PC-9 (cell line): ENCODE data around the gene GUSB. TPM values are rescaled to one million over a fixed set of nuclear protein-coding genes. Genes with fewer than 3 reads are reported as not detected.
"Not testable (repeated sequence)": the region's sequence is repeated elsewhere in the genome, so short reads cannot be mapped to it uniquely, and the experiment has no call there.

Experiments used
- BruUV-seq: library from RNA; stranded (reverse); fragments of 400-500 nt; replicated peaks from 2 replicates; lab custom pipeline; 2021; lab: Mats Ljungman, UMichigan
- CTCF ChIA-PET: fragments of 300-600 bp; sonication (Branson Sonifier 250); formaldehyde crosslinking; loops from one replicate; lab custom pipeline; 2022; ENCODE audit warnings: antibody characterized with exemption; lab: Charles Lee
- POLR2A ChIA-PET: fragments of 300-600 bp; sonication (Branson Sonifier 250); formaldehyde crosslinking; loops from one replicate; lab custom pipeline; 2022; ENCODE audit warnings: antibody characterized with exemption; ENCODE audit not compliant: unreplicated experiment; lab: Charles Lee
- DNase-seq, 2 experiments: peaks; one replicate each; pipeline versions ENCODE4 v3.0.0 to v3.0.0-alpha.2; 2015 to 2022; ENCODE audit warnings: mixed read lengths in 1 of 2
- H2AFZ ChIP-seq: fragments of 200-600 bp; sonication (generic); 2 replicates; pipeline ENCODE4 v1.8.1; 2017; ENCODE audit warnings: antibody characterized with exemption
- H3F3A ChIP-seq: fragments of 200-600 bp; sonication (generic); 2 replicates; pipeline ENCODE4 v1.8.1; 2017; ENCODE audit warnings: antibody characterized with exemption, mild to moderate bottlenecking, low read depth; ENCODE audit not compliant: insufficient read depth
- H3K27ac ChIP-seq: fragments of 200-600 bp; sonication (generic); 2 replicates; pipeline ENCODE4 v1.6.1; 2016; ENCODE audit warnings: mixed run types
- H3K27me3 ChIP-seq: fragments of 200-600 bp; sonication (generic); 2 replicates; pipeline ENCODE4 v1.6.1; 2016; ENCODE audit warnings: low read depth, mixed run types; ENCODE audit not compliant: insufficient read depth
- H3K36me3 ChIP-seq: fragments of 200-600 bp; sonication (generic); 2 replicates; pipeline ENCODE4 v1.6.1; 2016; ENCODE audit warnings: low read depth, mixed run types
- H3K4me1 ChIP-seq: fragments of 200-600 bp; sonication (generic); replicated peaks from 2 replicates; pipeline ENCODE4 v1.6.1; 2016; ENCODE audit warnings: mixed run types; ENCODE audit not compliant: insufficient read depth
- H3K4me2 ChIP-seq: fragments of 200-600 bp; sonication (generic); 2 replicates; pipeline ENCODE4 v1.6.1; 2017; ENCODE audit warnings: mixed run types
- H3K4me3 ChIP-seq: fragments of 200-600 bp; sonication (generic); 2 replicates; pipeline ENCODE4 v1.6.1; 2016; ENCODE audit warnings: mixed run types
- H3K79me2 ChIP-seq: fragments of 200-600 bp; sonication (generic); 2 replicates; pipeline ENCODE4 v1.6.1; 2017; ENCODE audit warnings: low read depth, mixed run types
- H3K9me2 ChIP-seq: fragments of 200-600 bp; sonication (generic); 2 replicates; pipeline ENCODE4 v1.8.1; 2017; ENCODE audit warnings: mild to moderate bottlenecking; ENCODE audit not compliant: insufficient read depth
- H3K9me3 ChIP-seq: fragments of 200-600 bp; sonication (generic); 2 replicates; pipeline ENCODE4 v1.8.1; 2016; ENCODE audit warnings: low read depth; ENCODE audit not compliant: insufficient read depth
- H4K20me1 ChIP-seq: fragments of 200-600 bp; sonication (generic); 2 replicates; pipeline ENCODE4 v1.8.1; 2017; ENCODE audit not compliant: insufficient read depth
- CTCF ChIP-seq: fragments of 200-600 bp; sonication (generic); conservative IDR thresholded peaks from 2 replicates; pipeline ENCODE4 v1.6.1; 2017; ENCODE audit warnings: mixed run types, antibody characterized with exemption, mild to moderate bottlenecking, moderate library complexity
- EZH2 ChIP-seq: fragments of 200-600 bp; sonication (generic); IDR thresholded peaks from 2 replicates; pipeline ENCODE4 v1.8.0; 2017; ENCODE audit warnings: antibody characterized with exemption, low read depth
- intact Hi-C: fragments of 100-400 bp; cut with micrococcal nuclease; formaldehyde crosslinking; loops from one replicate; pipeline ENCODE4 v1.10.0; 2022; ENCODE audit not compliant: unreplicated experiment
- total RNA-seq: library from RNA; stranded (reverse); gene quantifications from 2 replicates; pipeline ENCODE4 v1.2.3, GENCODE V29; 2021

Gene GUSB
- total RNA-seq, 1 experiment from 2014 or later: 59.8 TPM

- H3K27ac ChIP-seq, H4K20me1 ChIP-seq, intact Hi-C loops, H3K9me3 ChIP-seq, H3K79me2 ChIP-seq, H3K27me3 ChIP-seq, POLR2A ChIA-PET, DNase-seq, H3K4me1 ChIP-seq, H2AFZ ChIP-seq, H3F3A ChIP-seq, BruUV-seq, H3K36me3 ChIP-seq, H3K4me2 ChIP-seq, H3K9me2 ChIP-seq, H3K4me3 ChIP-seq: not testable (repeated sequence)
- CTCF ChIA-PET: interaction anchor here (0.6 kb wide), 1 partner anchor 45 kb away, joined by 3 read pairs; no protein-coding TSS in a partner anchor
These were observed 13.0 kb upstream of the GUSB start for GRCh38 chr7:65994984-65995383.

GRCh38 chr7:65992526-65992925, 10.5 kb upstream of the GUSB start:
- Histone ChIP-seq H3K9me3 (no peaks in the 10 kb centered on the region), H3K27me3 (no peaks in the 10 kb centered on the region), H4K20me1 (no peaks in the 10 kb centered on the region), H3F3A (no peaks in the 10 kb centered on the region), H3K27ac (no peak overlapping the region), H3K79me2 (no peaks in the 10 kb centered on the region), H3K4me3 (no peak overlapping the region), H3K4me1 (no peaks in the 10 kb centered on the region), H3K9me2 (no peaks in the 10 kb centered on the region), H3K36me3 (no peaks in the 10 kb centered on the region), H3K4me2 (no peak overlapping the region), H2AFZ (no peak overlapping the region)
- ChIA-PET CTCF (no interaction called here), POLR2A (no interaction called here)
- DNase-seq: no peak
- TF ChIP-seq CTCF (no peak), EZH2 (no peak)
- BruUV-seq: no TSS peak
- intact Hi-C loops: no loop called here

- H4K20me1 ChIP-seq, H3K4me1 ChIP-seq, H3K4me3 ChIP-seq, intact Hi-C loops, CTCF ChIA-PET, H3K79me2 ChIP-seq, H3K27me3 ChIP-seq, H3K4me2 ChIP-seq, H3K27ac ChIP-seq, DNase-seq, H3F3A ChIP-seq, H3K36me3 ChIP-seq, H2AFZ ChIP-seq, H3K9me2 ChIP-seq, H3K9me3 ChIP-seq, BruUV-seq, POLR2A ChIA-PET: not testable (repeated sequence)
These were observed 9.8 kb upstream of the GUSB start for GRCh38 chr7:65991829-65992228.

GRCh38 chr7:65989694-65990080, 7.7 kb upstream of the GUSB start:
- DNase-seq: no peak
- H2AFZ ChIP-seq: no peak overlapping the region
- no peaks in the 10 kb centered on the region for H3K9me2 ChIP-seq
- H3K79me2 ChIP-seq: no peaks in the 10 kb centered on the region
- TF ChIP-seq CTCF: no peak
- TF ChIP-seq EZH2: no peak
- no peak overlapping the region for H3K4me3 ChIP-seq
- H3K27ac ChIP-seq: no peak overlapping the region
- H4K20me1 ChIP-seq: no peaks in the 10 kb centered on the region
- H3F3A ChIP-seq: no peaks in the 10 kb centered on the region; the same call in 1 of the 2 replicates
- intact Hi-C loops: no loop called here
- H3K36me3 ChIP-seq: no peaks in the 10 kb centered on the region
- H3K27me3 ChIP-seq: no peaks in the 10 kb centered on the region
- no TSS peak for BruUV-seq
- no peak overlapping the region for H3K4me2 ChIP-seq
- no peaks in the 10 kb centered on the region for H3K9me3 ChIP-seq
- CTCF ChIA-PET: no interaction called here
- H3K4me1 ChIP-seq: peaks cover 4% of the 10 kb centered on the region; the same call in 1 of the 2 replicates
- POLR2A ChIA-PET: interaction anchor here (0.6 kb wide), 1 partner anchor 36 kb away, joined by 4 read pairs; no protein-coding TSS in a partner anchor

GRCh38 chr7:65988503-65988902, 6.5 kb upstream of the GUSB start:
- H2AFZ ChIP-seq, H3K4me2 ChIP-seq, H3K27me3 ChIP-seq, BruUV-seq, intact Hi-C loops, H4K20me1 ChIP-seq, H3K79me2 ChIP-seq, H3K36me3 ChIP-seq, H3F3A ChIP-seq, DNase-seq, CTCF ChIA-PET, H3K9me2 ChIP-seq, H3K4me3 ChIP-seq, H3K9me3 ChIP-seq, H3K27ac ChIP-seq: not testable (repeated sequence)
- POLR2A ChIA-PET: interaction anchor here (0.6 kb wide), 1 partner anchor 208 kb away, joined by 19 read pairs; no protein-coding TSS in a partner anchor
- H3K4me1 ChIP-seq: peaks cover 14% of the 10 kb centered on the region
